Measurements from ENCODE around the gene CTCF.

DNA sequence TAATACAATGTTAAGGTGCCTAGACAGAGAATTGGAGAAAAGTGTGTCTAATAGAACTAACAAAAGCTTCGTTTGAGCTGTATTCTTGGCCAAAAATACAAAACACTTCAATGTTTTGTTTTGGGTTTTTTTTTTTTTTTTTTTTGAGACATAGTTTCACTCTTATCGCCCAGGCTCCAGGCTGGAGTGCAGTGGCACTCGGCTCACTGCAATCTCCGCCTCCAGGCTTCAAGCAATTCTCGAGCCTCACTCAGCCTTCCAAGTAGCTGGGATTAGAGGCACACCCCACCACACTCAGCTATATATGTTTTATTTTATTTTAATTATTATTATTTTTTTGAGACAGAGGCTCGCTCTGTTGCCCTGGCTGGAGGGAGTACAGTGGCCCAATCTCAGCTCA, 44.3 kb downstream of the CTCF start:
- no peak for TF ChIP-seq TAF1 (IDR thresholded peaks at IDR 0.05; ENCODE audit: low read depth)
- TF ChIP-seq, protein P1, sequence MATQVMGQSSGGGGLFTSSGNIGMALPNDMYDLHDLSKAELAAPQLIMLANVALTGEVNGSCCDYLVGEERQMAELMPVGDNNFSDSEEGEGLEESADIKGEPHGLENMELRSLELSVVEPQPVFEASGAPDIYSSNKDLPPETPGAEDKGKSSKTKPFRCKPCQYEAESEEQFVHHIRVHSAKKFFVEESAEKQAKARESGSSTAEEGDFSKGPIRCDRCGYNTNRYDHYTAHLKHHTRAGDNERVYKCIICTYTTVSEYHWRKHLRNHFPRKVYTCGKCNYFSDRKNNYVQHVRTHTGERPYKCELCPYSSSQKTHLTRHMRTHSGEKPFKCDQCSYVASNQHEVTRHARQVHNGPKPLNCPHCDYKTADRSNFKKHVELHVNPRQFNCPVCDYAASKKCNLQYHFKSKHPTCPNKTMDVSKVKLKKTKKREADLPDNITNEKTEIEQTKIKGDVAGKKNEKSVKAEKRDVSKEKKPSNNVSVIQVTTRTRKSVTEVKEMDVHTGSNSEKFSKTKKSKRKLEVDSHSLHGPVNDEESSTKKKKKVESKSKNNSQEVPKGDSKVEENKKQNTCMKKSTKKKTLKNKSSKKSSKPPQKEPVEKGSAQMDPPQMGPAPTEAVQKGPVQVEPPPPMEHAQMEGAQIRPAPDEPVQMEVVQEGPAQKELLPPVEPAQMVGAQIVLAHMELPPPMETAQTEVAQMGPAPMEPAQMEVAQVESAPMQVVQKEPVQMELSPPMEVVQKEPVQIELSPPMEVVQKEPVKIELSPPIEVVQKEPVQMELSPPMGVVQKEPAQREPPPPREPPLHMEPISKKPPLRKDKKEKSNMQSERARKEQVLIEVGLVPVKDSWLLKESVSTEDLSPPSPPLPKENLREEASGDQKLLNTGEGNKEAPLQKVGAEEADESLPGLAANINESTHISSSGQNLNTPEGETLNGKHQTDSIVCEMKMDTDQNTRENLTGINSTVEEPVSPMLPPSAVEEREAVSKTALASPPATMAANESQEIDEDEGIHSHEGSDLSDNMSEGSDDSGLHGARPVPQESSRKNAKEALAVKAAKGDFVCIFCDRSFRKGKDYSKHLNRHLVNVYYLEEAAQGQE (IDR thresholded peaks at IDR 0.05; ENCODE audit: low read depth): no peak
- no peak for TF ChIP-seq NFIC (IDR thresholded peaks at IDR 0.05)
- no peak for TF ChIP-seq TEAD4 (IDR thresholded peaks at IDR 0.05)
- TF ChIP-seq TCF12 (IDR thresholded peaks at IDR 0.05; ENCODE audit: low read depth): no peak
- TF ChIP-seq ZBTB7A (IDR thresholded peaks at IDR 0.05; ENCODE audit: low read depth): no peak

Measured in Ishikawa (cell line).